HepG2 (cell line): ENCODE data around the gene SLC11A1. TPM values are rescaled to one million over a fixed set of nuclear protein-coding genes. Genes with fewer than 3 reads are reported as not detected.

Experiments
- ATF4 ChIP-seq, 2 experiments: fragments of 450-650 bp in 1 of 2; sonication (generic) in 1 of 2; formaldehyde crosslinking; IDR thresholded peaks; 2 replicates each; pipeline versions ENCODE4 v1.5.0 to v1.8.0; 2020 to 2022; ENCODE audit warnings: mild to moderate bottlenecking in 1 of 2, missing genetic modification reagents in 1 of 2
- BHLHE40 ChIP-seq: IDR thresholded peaks from 2 replicates; pipeline ENCODE4 v1.6.1; 2011; ENCODE audit warnings: low read length, improper control_type of control experiment
- CCAR2 ChIP-seq: fragments of 200-400 bp; formaldehyde crosslinking; optimal IDR thresholded peaks from 2 replicates; pipeline ENCODE3; 2018; ENCODE audit warnings: low read depth, mild to moderate bottlenecking, low read length, moderate library complexity
- DMAP1 ChIP-seq: IDR thresholded peaks from 2 replicates; pipeline ENCODE4 v1.6.1; 2016
- GLMP ChIP-seq: sonication (generic); formaldehyde crosslinking; IDR thresholded peaks from 2 replicates; pipeline ENCODE4 v1.9.0; 2021; ENCODE audit warnings: missing genetic modification reagents, mild to moderate bottlenecking, borderline replicate concordance
- HDAC1 ChIP-seq: sonication (generic); formaldehyde crosslinking; IDR thresholded peaks from 2 replicates; pipeline ENCODE4 v1.5.1; 2020; ENCODE audit warnings: mild to moderate bottlenecking, missing genetic modification reagents
- HDAC2 ChIP-seq: sonication (generic); formaldehyde crosslinking; IDR thresholded peaks from 2 replicates; pipeline ENCODE4 v1.4.0; 2020; ENCODE audit warnings: missing genetic modification reagents
- HNRNPLL ChIP-seq: fragments of 200-400 bp; formaldehyde crosslinking; IDR thresholded peaks from 2 replicates; pipeline ENCODE4 v1.6.1; 2017; ENCODE audit warnings: mild to moderate bottlenecking, low read depth, low read length; ENCODE audit not compliant: poor library complexity, severe bottlenecking
- HOXD1 ChIP-seq: sonication (generic); formaldehyde crosslinking; IDR thresholded peaks from 2 replicates; pipeline ENCODE4 v1.5.0; 2020; ENCODE audit warnings: missing genetic modification reagents
- LBX2 ChIP-seq: sonication (generic); formaldehyde crosslinking; IDR thresholded peaks from 2 replicates; pipeline ENCODE4 v1.5.0; 2020; ENCODE audit warnings: missing genetic modification reagents, mild to moderate bottlenecking, borderline replicate concordance
- MATR3 ChIP-seq: sonication (generic); formaldehyde crosslinking; IDR thresholded peaks from 2 replicates; pipeline ENCODE4 v1.4.0; 2020; ENCODE audit warnings: missing genetic modification reagents
- MXD4 ChIP-seq: IDR thresholded peaks from 2 replicates; pipeline ENCODE4 v1.6.1; 2016; ENCODE audit warnings: mild to moderate bottlenecking, missing biosample characterization, missing genetic modification reagents
- SETDB1 ChIP-seq: sonication (generic); formaldehyde crosslinking; IDR thresholded peaks from 2 replicates; pipeline ENCODE4 v1.5.1; 2020; ENCODE audit warnings: missing genetic modification reagents, mild to moderate bottlenecking, borderline replicate concordance
- SKIL ChIP-seq: sonication (generic); formaldehyde crosslinking; IDR thresholded peaks from 2 replicates; pipeline ENCODE4 v1.8.0; 2022; ENCODE audit warnings: missing genetic modification reagents, mild to moderate bottlenecking, moderate library complexity, borderline replicate concordance
- SMC3 ChIP-seq: IDR thresholded peaks from 2 replicates; pipeline ENCODE4 v1.6.1; 2011; ENCODE audit warnings: low read length, improper control_type of control experiment
- SNAPC2 ChIP-seq: sonication (generic); formaldehyde crosslinking; IDR thresholded peaks from 2 replicates; pipeline ENCODE4 v1.8.1; 2022; ENCODE audit warnings: mild to moderate bottlenecking, missing genetic modification reagents
- SUZ12 ChIP-seq: fragments of 150-350 bp; IDR thresholded peaks from 2 replicates; pipeline ENCODE4 v1.6.1; 2014; ENCODE audit warnings: low read depth, low read length
- ZNF143 ChIP-seq: sonication (generic); formaldehyde crosslinking; IDR thresholded peaks from 2 replicates; pipeline ENCODE4 v1.4.0; 2020; ENCODE audit warnings: missing genetic modification reagents
- ZNF30 ChIP-seq: sonication (generic); formaldehyde crosslinking; IDR thresholded peaks from 2 replicates; pipeline ENCODE4 v1.5.0; 2020; ENCODE audit warnings: mild to moderate bottlenecking, missing genetic modification reagents
- ZNF343 ChIP-seq: sonication (generic); formaldehyde crosslinking; IDR thresholded peaks from 2 replicates; pipeline ENCODE4 v1.4.0; 2020; ENCODE audit warnings: mild to moderate bottlenecking, missing genetic modification reagents
- ZNF496 ChIP-seq: sonication (generic); formaldehyde crosslinking; IDR thresholded peaks from 2 replicates; pipeline ENCODE4 v1.8.1; 2023; ENCODE audit warnings: mild to moderate bottlenecking, moderate library complexity, missing genetic modification reagents; ENCODE audit not compliant: insufficient replicate concordance
- ZNF510 ChIP-seq: sonication (generic); formaldehyde crosslinking; IDR thresholded peaks from 2 replicates; pipeline ENCODE4 v1.4.0; 2020; ENCODE audit warnings: low read depth, mild to moderate bottlenecking, missing genetic modification reagents
- ZNF530 ChIP-seq: sonication (generic); formaldehyde crosslinking; IDR thresholded peaks from 2 replicates; pipeline ENCODE4 v1.5.0; 2020; ENCODE audit warnings: low read depth, mild to moderate bottlenecking, missing genetic modification reagents
- ZNF615 ChIP-seq: sonication (generic); formaldehyde crosslinking; IDR thresholded peaks from 2 replicates; pipeline ENCODE4 v1.5.0; 2020; ENCODE audit warnings: mild to moderate bottlenecking, missing genetic modification reagents, borderline replicate concordance
- ZNF713 ChIP-seq: sonication (generic); formaldehyde crosslinking; IDR thresholded peaks from 2 replicates; pipeline ENCODE4 v1.4.0; 2020; ENCODE audit warnings: mild to moderate bottlenecking, missing genetic modification reagents
- ZNF775 ChIP-seq: sonication (generic); formaldehyde crosslinking; IDR thresholded peaks from 2 replicates; pipeline ENCODE4 v1.4.0; 2020; ENCODE audit warnings: missing genetic modification reagents, mild to moderate bottlenecking, moderate library complexity, borderline replicate concordance
- ZSCAN9 ChIP-seq: IDR thresholded peaks from 2 replicates; pipeline ENCODE4 v1.6.1; 2016; ENCODE audit warnings: borderline replicate concordance
- polyA plus RNA-seq, 8 experiments: library from polyadenylated mRNA; depleted of rRNA in 3 of 8; stranded (reverse) in 7 of 8; unstranded in 1 of 8; fragments of >200 nt; fragmentation: Illumina TruSeq in 4 of 8; extraction: Trizol in 4 of 8; gene quantifications; 2 replicates each; pipeline versions ENCODE4 v1.2.1 to v1.2.3, GENCODE V29; 2011 to 2016; ENCODE audit warnings: low read depth in 4 of 8, missing spikeins in 1 of 8, mixed read lengths in 1 of 8; ENCODE audit not compliant: insufficient read depth in 1 of 8
- total RNA-seq, 5 experiments: library from RNA; depleted of rRNA; stranded (reverse); fragments of >200 nt; fragmentation: Illumina TruSeq; extraction: Trizol; gene quantifications; 2 replicates each; pipeline ENCODE4 v1.2.3, GENCODE V29; 2016; ENCODE audit warnings: low read depth in 1 of 5

Gene SLC11A1
- total and polyA plus RNA-seq, 2 of the 13 experiments (the other 11 are each of a cell fraction or from before 2014, with no cell fraction given) = 0.33 to 2.3 TPM

- TF ChIP-seq SKIL (CRISPR knock-in tag) (no peak), SETDB1 (CRISPR knock-in tag) (no peak), ZNF713 (no peak; the same call in 1 of the 2 replicates), ZNF343 (CRISPR knock-in tag) (no peak), CCAR2 (no peak), LBX2 (0 out of 2 replicates have a peak, but pooled peaks have one; percentile 10), ZNF615 (CRISPR knock-in tag) (no peak), ZNF530 (CRISPR knock-in tag) (no peak), HOXD1 (CRISPR knock-in tag) (peak; percentile 70), HDAC2 (CRISPR knock-in tag) (peak; percentile 63), BHLHE40 (no peak), HDAC1 (peak; percentile 51), ZNF775 (CRISPR knock-in tag) (no peak), MATR3 (CRISPR knock-in tag) (no peak), SNAPC2 (peak; percentile 29; the same call in 1 of the 2 replicates), SUZ12 (no peak), HNRNPLL (peak; percentile 69), ATF4 (CRISPR knock-in tag; IDR thresholded peaks at IDR 0.05) (0 out of 4 replicates have a peak, but pooled peaks of 1 of the 2 experiments have one; percentile 24), MXD4 (CRISPR knock-in tag) (peak; percentile 80; the same call in 1 of the 2 replicates), ZNF143 (CRISPR knock-in tag) (no peak; the same call in 1 of the 2 replicates), ZNF510 (no peak), ZNF30 (CRISPR knock-in tag) (no peak), DMAP1 (CRISPR knock-in tag) (no peak; the same call in none of the 2 replicates), GLMP (CRISPR knock-in tag) (no peak), SMC3 (peak; percentile 51; the same call in 1 of the 2 replicates), ZSCAN9 (0 out of 2 replicates have a peak, but pooled peaks have one; percentile 64), ZNF496 (CRISPR knock-in tag) (no peak)
Observed at GRCh38 chr2:218406209-218406948, 24.3 kb downstream of the SLC11A1 start (continued).
